ENCODE data around the gene PHLDB1.
A peak's percentile ranks its signal among the peaks of the same experiment; 100 is the strongest.
"Not testable (repeated sequence)": the region's sequence is repeated elsewhere in the genome, so short reads cannot be mapped to it uniquely, and the experiment has no call there.

The PHLDB1 gene

GRCh38 chr11:118658429-118659313, 51.3 kb downstream of the PHLDB1 start:
- no peak for DNase-seq (ENCODE audit: low read depth in 3 of 3)

GRCh38 chr11:118659314-118659952, 52.0 kb downstream of the PHLDB1 start:
- DNase-seq (ENCODE audit: low read depth in 3 of 3): peak; percentile 75 to 91 (median 78)

- no peak for DNase-seq (ENCODE audit: low read depth in 3 of 3)
These were observed 52.7 kb downstream of the PHLDB1 start for GRCh38 chr11:118659953-118660680.

- no peak for DNase-seq (ENCODE audit: low read depth in 3 of 3)
These were observed 53.4 kb downstream of the PHLDB1 start for GRCh38 chr11:118660681-118661424.

GRCh38 chr11:118661425-118662301, 54.2 kb downstream of the PHLDB1 start:
- no peak for DNase-seq (ENCODE audit: low read depth in 3 of 3)

GRCh38 chr11:118662401-118663271, 55.2 kb downstream of the PHLDB1 start:
- no peak for DNase-seq (ENCODE audit: low read depth in 3 of 3)

- no peak for DNase-seq (ENCODE audit: low read depth in 3 of 3)
These were observed 56.0 kb downstream of the PHLDB1 start for GRCh38 chr11:118663381-118663780.

GRCh38 chr11:118663902-118664301, 56.5 kb downstream of the PHLDB1 start:
- DNase-seq (ENCODE audit: low read depth in 3 of 3): no peak

GRCh38 chr11:118666371-118666770, 59.0 kb downstream of the PHLDB1 start:
- no peak for DNase-seq (ENCODE audit: low read depth in 3 of 3)

GRCh38 chr11:118670063-118670462, 62.6 kb downstream of the PHLDB1 start:
- no peak for DNase-seq (ENCODE audit: low read depth in 3 of 3)

GRCh38 chr11:118671254-118671653, 63.8 kb downstream of the PHLDB1 start:
- no peak for DNase-seq (ENCODE audit: low read depth in 3 of 3)

- DNase-seq (ENCODE audit: low read depth in 3 of 3): no peak
These were observed 65.4 kb downstream of the PHLDB1 start for GRCh38 chr11:118672846-118673245.

- DNase-seq (ENCODE audit: low read depth in 3 of 3): no peak
These were observed 66.1 kb downstream of the PHLDB1 start for GRCh38 chr11:118673361-118674081.

GRCh38 chr11:118674082-118674435, 66.6 kb downstream of the PHLDB1 start:
- DNase-seq (ENCODE audit: low read depth in 3 of 3): no peak

- no peak for DNase-seq (ENCODE audit: low read depth in 3 of 3)
These were observed 70.6 kb downstream of the PHLDB1 start for GRCh38 chr11:118677977-118678376.

- not testable (repeated sequence) for DNase-seq (ENCODE audit: low read depth in 3 of 3)
These were observed 71.5 kb downstream of the PHLDB1 start for GRCh38 chr11:118678908-118679307.

GRCh38 chr11:118679483-118679882, 72.1 kb downstream of the PHLDB1 start, which contains the start of gene TREH:
Gene TREH, minus strand, starts transcription at chr11:118679650. Its CDS starts 23 bp downstream, at chr11:118679627.
- no peak for DNase-seq (ENCODE audit: low read depth in 3 of 3)

GRCh38 chr11:118682372-118682771, 75.0 kb downstream of the PHLDB1 start:
- no peak for DNase-seq (ENCODE audit: low read depth in 3 of 3)

- DNase-seq (ENCODE audit: low read depth in 3 of 3): not testable (repeated sequence)
These were observed 75.5 kb downstream of the PHLDB1 start for GRCh38 chr11:118682939-118683338.
